CD4-positive, alpha-beta T cell (primary cell): ENCODE measurements around the gene CDC14A. TPM values are rescaled to one million over a fixed set of nuclear protein-coding genes. Genes with fewer than 3 reads are reported as not detected.

Experiments used
- ATAC-seq: fragments of 200-7000 bp; cut with Tn5 transposase; one replicate; pipeline ENCODE4 v1.10.0; 2022; ENCODE audit warnings: mild to moderate bottlenecking; ENCODE audit not compliant: poor library complexity
- CTCF ChIA-PET: fragments of 350-600 bp; sonication (Branson Sonifier 250); formaldehyde crosslinking; loops from one replicate; lab custom pipeline; 2021; ENCODE audit warnings: antibody characterized with exemption, inconsistent platforms; lab: Charles Lee
- POLR2A ChIA-PET: fragments of 350-600 bp; sonication (Branson Sonifier 250); formaldehyde crosslinking; loops from one replicate; lab custom pipeline; 2021; ENCODE audit warnings: antibody characterized with exemption, inconsistent platforms; lab: Charles Lee
- DNase-seq, 14 experiments: peaks; one replicate each; pipeline ENCODE4 v3.0.0-alpha.2; 2013 to 2020; ENCODE audit warnings: mixed read lengths in 2 of 14
- H3K27ac ChIP-seq, 2 donors: one replicate each; pipeline versions ENCODE4 v1.5.1 to v1.7.0; 2013; ENCODE audit warnings: low read length in 2 of 2, low read depth in 1 of 2, mild to moderate bottlenecking in 1 of 2
- H3K27me3 ChIP-seq, 2 experiments: 1 replicate in 1 of 2; 2 replicates in 1 of 2; pipeline versions ENCODE4 v1.6.1 to v1.7.0; 2013; ENCODE audit warnings: low read length in 2 of 2, control low read depth in 1 of 2, mild to moderate bottlenecking in 1 of 2, moderate library complexity in 1 of 2; ENCODE audit not compliant: insufficient read depth in 2 of 2, control insufficient read depth in 1 of 2
- H3K36me3 ChIP-seq: one replicate; pipeline ENCODE4 v1.6.1; 2013; ENCODE audit warnings: low read length, control low read depth; ENCODE audit not compliant: insufficient read depth
- H3K4me1 ChIP-seq: one replicate; pipeline ENCODE4 v1.6.1; 2013; ENCODE audit warnings: low read length, control low read depth; ENCODE audit not compliant: insufficient read depth
- H3K4me3 ChIP-seq: one replicate; pipeline ENCODE4 v1.5.1; 2013; ENCODE audit warnings: mild to moderate bottlenecking, low read length, moderate library complexity
- H3K9me3 ChIP-seq, 2 experiments: 1 replicate in 1 of 2; 2 replicates in 1 of 2; pipeline versions ENCODE4 v1.6.1 to v1.7.0; 2013; ENCODE audit warnings: low read length in 2 of 2, mild to moderate bottlenecking in 2 of 2, control low read depth in 1 of 2, moderate library complexity in 1 of 2; ENCODE audit not compliant: control insufficient read depth in 1 of 2, insufficient read depth in 1 of 2
- H3K27ac Mint-ChIP-seq: one replicate; pipeline ENCODE4 v1.8.0; 2020; ENCODE audit warnings: mixed read lengths
- H3K27me3 Mint-ChIP-seq: one replicate; pipeline ENCODE4 v1.8.0; 2021; ENCODE audit warnings: mixed read lengths
- H3K36me3 Mint-ChIP-seq: one replicate; pipeline ENCODE4 v1.8.0; 2021; ENCODE audit warnings: low read depth, mixed read lengths
- H3K4me1 Mint-ChIP-seq: one replicate; pipeline ENCODE4 v1.8.0; 2021; ENCODE audit warnings: low read depth, mixed read lengths
- H3K4me3 Mint-ChIP-seq: one replicate; pipeline ENCODE4 v1.8.0; 2020; ENCODE audit warnings: mild to moderate bottlenecking, mixed read lengths
- H3K9me3 Mint-ChIP-seq: one replicate; pipeline ENCODE4 v1.8.0; 2020; ENCODE audit warnings: mixed read lengths
- intact Hi-C, 2 experiments: fragments of 100-400 bp; cut with DNase I in 1 of 2; cut with micrococcal nuclease in 1 of 2; formaldehyde crosslinking; loops; one replicate each; pipeline versions ENCODE4 v1.15.1 to v1.9.0; 2023 to 2025; cut with DNase I, micrococcal nuclease
- total RNA-seq, 174 experiments: library from RNA in 2 of 174; stranded (reverse) in 2 of 174; gene quantifications; one replicate each; pipeline ENCODE4 v1.2.3 and lab custom pipeline; 2021 to 2026
- TF ChIP-seq, protein P1 (sequence below): fragments of 200-600 bp; IDR thresholded peaks from one replicate; pipeline ENCODE4 v1.8.0; 2022; ENCODE audit warnings: antibody characterized with exemption, mild to moderate bottlenecking

CDC14A gene
- total RNA-seq, 2 experiments from 2014 or later, result 174 to 182 TPM

DNA sequence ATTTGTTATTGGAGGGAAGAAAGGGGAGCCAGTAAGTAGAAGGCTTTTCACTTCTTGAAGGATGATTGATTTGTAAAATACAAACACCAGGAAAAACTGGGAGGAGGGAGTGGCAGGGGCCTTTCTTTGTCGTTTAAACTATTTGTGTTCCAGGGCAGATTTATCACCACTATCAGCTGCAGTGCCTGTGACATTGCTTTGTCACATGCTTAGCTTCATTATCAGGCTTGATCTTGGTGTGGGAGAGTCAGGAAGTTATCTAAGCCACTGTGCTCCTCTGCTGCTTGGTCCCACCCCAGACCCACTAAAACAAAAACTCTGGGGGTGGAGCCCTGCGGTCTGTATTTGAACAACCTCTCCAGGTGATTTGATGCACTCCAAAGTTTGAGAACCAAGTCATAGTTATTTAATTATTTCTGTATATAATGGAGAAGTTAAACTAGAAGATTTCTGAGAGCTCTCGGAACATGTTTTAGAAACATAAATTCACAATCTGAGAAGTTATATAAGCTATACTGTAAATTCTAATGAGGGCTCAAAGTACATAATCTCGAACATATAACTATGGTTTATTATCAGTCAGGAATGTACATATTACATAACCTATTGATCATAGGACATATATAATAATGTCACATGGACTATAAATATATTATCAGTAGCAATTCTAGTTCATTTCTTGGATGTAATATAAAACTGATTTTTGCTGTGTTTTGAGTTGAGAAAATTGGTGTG, 87.9 kb downstream of the CDC14A start:
- Mint-ChIP-seq H3K36me3 (peaks cover 80% of the 10 kb centered on the region), H3K27me3 (no peaks in the 10 kb centered on the region), H3K4me1 (peaks cover 90% of the 10 kb centered on the region), H3K4me3 (peak overlapping the region; percentile 55), H3K27ac (peak overlapping the region; percentile 90), H3K9me3 (peaks cover under 1% of the 10 kb centered on the region)
- intact Hi-C loops, result loop anchor here in 1 of 2 experiments (2.0 to 10.0 kb wide), 3 partner anchors 15 to 85 kb away; partner anchors contain the start of gene CDC14A
- no peak overlapping the region for H3K4me3 ChIP-seq
- H3K27ac ChIP-seq, result peak overlapping the region; percentile 59 to 79
- H3K9me3 ChIP-seq, result peaks cover 0 to 4% of the 10 kb centered on the region in 2 experiments
- H3K36me3 ChIP-seq, result peaks cover 44% of the 10 kb centered on the region
- ChIA-PET CTCF (interaction anchor here (0.8 to 1.8 kb wide), 5 partner anchors 16 to 139 kb away, joined by 3 to 8 read pairs (median 4); no protein-coding TSS in a partner anchor), POLR2A (interaction anchor here (0.6 to 4.0 kb wide), 25 partner anchors 8 to 871 kb away, joined by 3 to 59 read pairs (median 8); partner anchors contain the start of genes CDC14A, EXTL2 and RTCA)
- H3K4me1 ChIP-seq, result peaks cover 60% of the 10 kb centered on the region
- TF ChIP-seq, protein P1, sequence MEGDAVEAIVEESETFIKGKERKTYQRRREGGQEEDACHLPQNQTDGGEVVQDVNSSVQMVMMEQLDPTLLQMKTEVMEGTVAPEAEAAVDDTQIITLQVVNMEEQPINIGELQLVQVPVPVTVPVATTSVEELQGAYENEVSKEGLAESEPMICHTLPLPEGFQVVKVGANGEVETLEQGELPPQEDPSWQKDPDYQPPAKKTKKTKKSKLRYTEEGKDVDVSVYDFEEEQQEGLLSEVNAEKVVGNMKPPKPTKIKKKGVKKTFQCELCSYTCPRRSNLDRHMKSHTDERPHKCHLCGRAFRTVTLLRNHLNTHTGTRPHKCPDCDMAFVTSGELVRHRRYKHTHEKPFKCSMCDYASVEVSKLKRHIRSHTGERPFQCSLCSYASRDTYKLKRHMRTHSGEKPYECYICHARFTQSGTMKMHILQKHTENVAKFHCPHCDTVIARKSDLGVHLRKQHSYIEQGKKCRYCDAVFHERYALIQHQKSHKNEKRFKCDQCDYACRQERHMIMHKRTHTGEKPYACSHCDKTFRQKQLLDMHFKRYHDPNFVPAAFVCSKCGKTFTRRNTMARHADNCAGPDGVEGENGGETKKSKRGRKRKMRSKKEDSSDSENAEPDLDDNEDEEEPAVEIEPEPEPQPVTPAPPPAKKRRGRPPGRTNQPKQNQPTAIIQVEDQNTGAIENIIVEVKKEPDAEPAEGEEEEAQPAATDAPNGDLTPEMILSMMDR, result no peak
- H3K27me3 ChIP-seq, result no peaks in the 10 kb centered on the region
- ATAC-seq (peak; percentile 83), DNase-seq (peak; percentile 53 to 94 (median 72))

DNA sequence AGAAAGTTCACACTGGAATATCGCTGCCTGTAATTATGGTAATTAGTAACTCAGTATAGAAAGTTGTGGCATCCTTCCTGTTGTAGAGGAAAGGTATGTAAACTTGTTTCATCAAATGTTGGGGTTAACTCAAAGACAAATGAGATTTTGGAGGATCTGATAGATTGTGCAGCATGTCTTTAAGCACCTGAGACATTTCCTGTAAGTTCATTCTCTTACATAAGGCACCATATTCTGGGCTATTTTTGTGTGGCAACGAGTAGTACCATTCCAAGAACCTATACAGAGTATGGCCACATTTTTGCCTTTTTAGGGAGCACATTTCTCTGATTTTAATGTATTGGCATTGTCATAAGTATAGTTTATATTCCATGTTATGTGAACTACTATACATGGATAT, 88.8 kb downstream of the CDC14A start:
- DNase-seq (peak in 3 of 14 experiments; percentile 46 to 62 (median 51)), ATAC-seq (no peak)
- intact Hi-C loops, result loop anchor here in 1 of 2 experiments (2.0 to 10.0 kb wide), 3 partner anchors 16 to 86 kb away; partner anchors contain the start of gene CDC14A
- H3K36me3 ChIP-seq, result peaks cover 38% of the 10 kb centered on the region
- H3K27ac ChIP-seq, result peak overlapping the region; percentile 59 to 79
- no peak overlapping the region for H3K4me3 ChIP-seq
- Mint-ChIP-seq H3K36me3 (peaks cover 81% of the 10 kb centered on the region), H3K9me3 (peaks cover 2% of the 10 kb centered on the region), H3K27me3 (no peaks in the 10 kb centered on the region), H3K4me3 (peak overlapping the region; percentile 79), H3K4me1 (peaks cover 93% of the 10 kb centered on the region), H3K27ac (peak overlapping the region; percentile 90)
- H3K4me1 ChIP-seq, result peaks cover 66% of the 10 kb centered on the region
- ChIA-PET CTCF (interaction anchor here (1.8 kb wide), 1 partner anchor 44 kb away, joined by 6 read pairs; no protein-coding TSS in a partner anchor), POLR2A (interaction anchor here (0.9 to 4.0 kb wide), 9 partner anchors 9 to 88 kb away, joined by 3 to 59 read pairs (median 19); partner anchors contain the start of gene CDC14A)
- TF ChIP-seq, protein P1, result no peak
- H3K9me3 ChIP-seq, result no peaks in the 10 kb centered on the region
- H3K27me3 ChIP-seq, result no peaks in the 10 kb centered on the region

DNA sequence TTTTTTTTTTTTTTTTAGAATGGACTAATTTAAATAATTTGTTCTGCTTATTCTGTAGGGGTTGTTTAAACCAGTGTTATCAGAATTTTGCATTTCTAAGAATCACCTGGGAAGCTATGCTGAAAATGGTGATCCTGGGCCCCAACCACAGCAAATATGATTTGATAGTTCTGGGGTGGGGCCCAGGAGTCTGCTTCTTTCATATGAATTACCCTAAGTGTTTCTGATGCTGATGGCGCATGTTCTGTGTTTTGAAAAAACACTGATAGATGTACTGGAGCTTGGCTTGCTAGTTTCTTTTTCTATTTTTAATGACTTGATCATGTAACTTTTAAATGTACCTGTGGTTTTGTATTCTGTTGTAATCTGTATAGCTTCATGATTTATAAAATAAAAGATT, 89.3 kb downstream of the CDC14A start:
- peaks cover 2% of the 10 kb centered on the region for H3K9me3 Mint-ChIP-seq
- H3K4me3 ChIP-seq, result no peak overlapping the region
- peaks cover 79% of the 10 kb centered on the region for H3K36me3 Mint-ChIP-seq
- H3K36me3 ChIP-seq, result peaks cover 34% of the 10 kb centered on the region
- H3K9me3 ChIP-seq, result no peaks in the 10 kb centered on the region
- H3K4me3 Mint-ChIP-seq, result peak overlapping the region; percentile 79
- TF ChIP-seq, protein P1, result no peak
- peaks cover 91% of the 10 kb centered on the region for H3K4me1 Mint-ChIP-seq
- H3K4me1 ChIP-seq, result peaks cover 66% of the 10 kb centered on the region
- H3K27me3 Mint-ChIP-seq, result no peaks in the 10 kb centered on the region
- ATAC-seq (peak; percentile 28), DNase-seq (peak in 6 of 14 experiments; percentile 18 to 82 (median 56))
- peak overlapping the region; percentile 59 to 79 for H3K27ac ChIP-seq
- ChIA-PET POLR2A (interaction anchor here (0.7 to 4.0 kb wide), 10 partner anchors 9 to 88 kb away, joined by 3 to 59 read pairs (median 12); partner anchors contain the start of gene CDC14A), CTCF (interaction anchor here (0.7 to 0.8 kb wide), 2 partner anchors 14 to 18 kb away, joined by 3 to 4 read pairs; no protein-coding TSS in a partner anchor)
- peak overlapping the region; percentile 90 for H3K27ac Mint-ChIP-seq
- intact Hi-C loops, result loop anchor here in 1 of 2 experiments (2.0 to 10.0 kb wide), 3 partner anchors 17 to 87 kb away; partner anchors contain the start of gene CDC14A
- H3K27me3 ChIP-seq, result no peaks in the 10 kb centered on the region
